Progenitor cell of endocrine pancreas (in vitro differentiated cells): ENCODE results near the gene GSX1. TPM values are rescaled to one million over a fixed set of nuclear protein-coding genes. Genes with fewer than 3 reads are reported as not detected.
"Not testable (repeated sequence)": the region's sequence is repeated elsewhere in the genome, so short reads cannot be mapped to it uniquely, and the experiment has no call there.

ENCODE experiments used
- DNase-seq: peaks from one replicate; pipeline ENCODE4 v3.0.0; 2021; ENCODE audit warnings: low spot score; ENCODE audit not compliant: unreplicated experiment
- H3K27ac Mint-ChIP-seq: 2 replicates; pipeline ENCODE4 v1.8.0; 2021; ENCODE audit warnings: mild to moderate bottlenecking, moderate library complexity, mixed read lengths
- H3K27me3 Mint-ChIP-seq: 2 replicates; pipeline ENCODE4 v1.8.0; 2021; ENCODE audit warnings: mixed read lengths
- H3K36me3 Mint-ChIP-seq: 2 replicates; pipeline ENCODE4 v1.8.0; 2022; ENCODE audit warnings: mixed read lengths; ENCODE audit not compliant: insufficient read depth
- H3K4me1 Mint-ChIP-seq: 2 replicates; pipeline ENCODE4 v1.8.0; 2021; ENCODE audit warnings: low read depth, mixed read lengths
- H3K4me3 Mint-ChIP-seq: 2 replicates; pipeline ENCODE4 v1.8.0; 2021; ENCODE audit warnings: low read depth, mild to moderate bottlenecking, moderate library complexity, mixed read lengths
- H3K9me3 Mint-ChIP-seq: 2 replicates; pipeline ENCODE4 v1.8.0; 2021; ENCODE audit warnings: low read depth, mixed read lengths
- CTCF ChIP-seq: fragments of 200-600 bp; sonication (generic); IDR thresholded peaks from one replicate; pipeline ENCODE4 v1.5.0; 2021; ENCODE audit warnings: antibody characterized with exemption, mild to moderate bottlenecking; ENCODE audit not compliant: unreplicated experiment
- long read RNA-seq: library from polyadenylated mRNA; unstranded; transcript quantifications from one replicate; pipeline ENCODE4 v2.0.0, GENCODE V29; 2020
- total RNA-seq: library from RNA; stranded (reverse); gene quantifications from 2 replicates; pipeline ENCODE4 v1.2.1, GENCODE V29; 2021

GSX1 gene
- total RNA-seq: not detected in 2 replicates
- long read RNA-seq: 0 reads

GRCh38 chr13:27792393-27793218 is at the start of gene GSX1:
TSS of gene GSX1 (plus strand) at chr13:27792483. CDS start at chr13:27792691, 208 bp downstream.
- peaks cover 10% of the 10 kb centered on the region for H3K4me1 Mint-ChIP-seq
- peaks cover 89% of the 10 kb centered on the region for H3K27me3 Mint-ChIP-seq
- H3K4me3 Mint-ChIP-seq: no peak within 1 kb of the TSS
- peak; percentile 85 for DNase-seq
- H3K36me3 Mint-ChIP-seq: no peaks in the 10 kb centered on the region
- H3K9me3 Mint-ChIP-seq: no peaks in the 10 kb centered on the region
- TF ChIP-seq CTCF: no peak
- peak within 1 kb of the TSS; percentile 59 for H3K27ac Mint-ChIP-seq

- H3K27me3 Mint-ChIP-seq: peaks cover 22% of the 10 kb centered on the region
- no peaks in the 10 kb centered on the region for H3K4me1 Mint-ChIP-seq
- H3K27ac Mint-ChIP-seq: no peak overlapping the region
- no peak for TF ChIP-seq CTCF
- H3K4me3 Mint-ChIP-seq: no peak overlapping the region
- H3K9me3 Mint-ChIP-seq: peaks cover 5% of the 10 kb centered on the region
- no peak for DNase-seq
- H3K36me3 Mint-ChIP-seq: no peaks in the 10 kb centered on the region
Measured at GRCh38 chr13:27744801-27745200, 47.5 kb upstream of the GSX1 start.

GRCh38 chr13:27745301-27745700 is 47.0 kb upstream of the GSX1 start:
- Mint-ChIP-seq H3K4me1 (no peaks in the 10 kb centered on the region), H3K27ac (no peak overlapping the region), H3K9me3 (peaks cover 5% of the 10 kb centered on the region), H3K27me3 (peaks cover 22% of the 10 kb centered on the region), H3K4me3 (no peak overlapping the region), H3K36me3 (no peaks in the 10 kb centered on the region)
- no peak for DNase-seq
- no peak for TF ChIP-seq CTCF

GRCh38 chr13:27748143-27748542 is 44.1 kb upstream of the GSX1 start:
- not testable (repeated sequence) for H3K4me3 Mint-ChIP-seq
- H3K27me3 Mint-ChIP-seq: peaks cover 42% of the 10 kb centered on the region

GRCh38 chr13:27751953-27752532 is 40.2 kb upstream of the GSX1 start:
- Mint-ChIP-seq H3K4me3 (no peak overlapping the region), H3K27ac (no peak overlapping the region), H3K9me3 (peaks cover 14% of the 10 kb centered on the region), H3K4me1 (no peaks in the 10 kb centered on the region), H3K27me3 (peaks cover 30% of the 10 kb centered on the region), H3K36me3 (no peaks in the 10 kb centered on the region)
- TF ChIP-seq CTCF: no peak
- no peak for DNase-seq

More at GRCh38 chr13:27748143-27748542, 44.1 kb upstream of the GSX1 start:
- H3K27ac Mint-ChIP-seq, H3K4me1 Mint-ChIP-seq, H3K36me3 Mint-ChIP-seq, H3K9me3 Mint-ChIP-seq, DNase-seq: not testable (repeated sequence)
